HEK293T (cell line): Measurements from ENCODE around the gene BAIAP2L1.

Source experiments
- CTCF ChIA-PET: fragments of 350-600 bp; formaldehyde crosslinking; extraction: SDS; loops from one replicate; lab custom pipeline; 2021; ENCODE audit warnings: antibody characterized with exemption, inconsistent platforms; lab: Yijun Ruan, JAX
- POLR2A ChIA-PET: fragments of 350-600 bp; formaldehyde crosslinking; extraction: SDS; loops from one replicate; lab custom pipeline; 2020; ENCODE audit warnings: antibody characterized with exemption, inconsistent platforms; lab: Yijun Ruan, JAX
- DNase-seq: peaks from one replicate; pipeline ENCODE4 v3.0.0; 2012; ENCODE audit warnings: mixed read lengths; ENCODE audit errors: extremely low spot score
- ARNT ChIP-seq: fragments of 450-650 bp; IDR thresholded peaks from 2 replicates; pipeline ENCODE4 v1.6.1; 2017; ENCODE audit warnings: mild to moderate bottlenecking
- BHLHE40 ChIP-seq: fragments of 450-650 bp; IDR thresholded peaks from 2 replicates; pipeline ENCODE4 v1.6.1; 2016; ENCODE audit warnings: mild to moderate bottlenecking, moderate library complexity, borderline replicate concordance
- CTBP1 ChIP-seq: fragments of 450-650 bp; IDR thresholded peaks from 2 replicates; pipeline ENCODE4 v1.6.1; 2016; ENCODE audit warnings: borderline replicate concordance
- ELF4 ChIP-seq: fragments of 450-650 bp; IDR thresholded peaks from 2 replicates; pipeline ENCODE4 v1.6.1; 2017; ENCODE audit warnings: antibody characterized with exemption
- FOXA1 ChIP-seq: fragments of 450-650 bp; IDR thresholded peaks from 2 replicates; pipeline ENCODE4 v1.6.1; 2016; ENCODE audit warnings: mild to moderate bottlenecking
- FOXK2 ChIP-seq: fragments of 450-650 bp; IDR thresholded peaks from 2 replicates; pipeline ENCODE4 v1.6.1; 2016; ENCODE audit warnings: mild to moderate bottlenecking
- FOXM1 ChIP-seq: fragments of 450-650 bp; IDR thresholded peaks from 2 replicates; pipeline ENCODE4 v1.6.1; 2017; ENCODE audit warnings: mild to moderate bottlenecking, borderline replicate concordance
- HDGF ChIP-seq: fragments of 450-650 bp; IDR thresholded peaks from 2 replicates; pipeline ENCODE4 v1.6.1; 2017; ENCODE audit warnings: antibody characterized with exemption, borderline replicate concordance
- L3MBTL2 ChIP-seq: fragments of 450-650 bp; conservative IDR thresholded peaks from 2 replicates; pipeline ENCODE4 v1.6.1; 2016; ENCODE audit warnings: mild to moderate bottlenecking
- LEF1 ChIP-seq: fragments of 450-650 bp; IDR thresholded peaks from 2 replicates; pipeline ENCODE4 v1.6.1; 2017; ENCODE audit warnings: mild to moderate bottlenecking, borderline replicate concordance
- NFRKB ChIP-seq: fragments of 450-650 bp; IDR thresholded peaks from 2 replicates; pipeline ENCODE4 v1.6.1; 2016; ENCODE audit warnings: mild to moderate bottlenecking, moderate library complexity
- SP1 ChIP-seq: fragments of 450-650 bp; IDR thresholded peaks from 2 replicates; pipeline ENCODE4 v1.6.1; 2017
- SUZ12 ChIP-seq: fragments of 450-650 bp; IDR thresholded peaks from 2 replicates; pipeline ENCODE4 v1.6.1; 2016; ENCODE audit warnings: mild to moderate bottlenecking
- TARDBP ChIP-seq: fragments of 450-650 bp; IDR thresholded peaks from 2 replicates; pipeline ENCODE4 v1.6.1; 2016
- ZNF384 ChIP-seq: fragments of 450-650 bp; IDR thresholded peaks from 2 replicates; pipeline ENCODE4 v1.6.1; 2016
- TF ChIP-seq, protein P1 (sequence below): fragments of 450-650 bp; IDR thresholded peaks from 2 replicates; pipeline ENCODE4 v1.6.1; 2016

Gene BAIAP2L1

DNA sequence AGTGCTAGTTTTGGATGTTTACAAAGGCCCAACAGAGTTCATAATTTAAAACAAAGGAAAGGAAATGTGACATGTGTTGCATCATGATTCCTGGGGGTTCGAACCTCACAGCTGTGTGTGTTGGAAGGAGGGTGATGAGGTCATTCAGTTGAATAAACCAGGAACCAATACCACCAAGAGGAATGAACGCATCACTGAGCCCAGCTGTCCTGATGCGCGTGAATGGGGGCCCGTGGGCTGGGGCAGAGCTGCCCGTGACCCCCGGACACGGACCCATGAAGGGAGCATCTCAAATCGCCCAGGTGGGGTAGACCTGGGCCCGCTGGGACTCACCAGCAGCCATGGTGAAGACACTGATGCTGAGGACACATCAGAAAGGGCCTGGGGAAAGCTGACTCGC, 86.4 kb downstream of the BAIAP2L1 start:
- ChIA-PET CTCF (no interaction called here), POLR2A (no interaction called here)
- TF ChIP-seq FOXK2 (no peak), FOXM1 (no peak), FOXA1 (no peak), ZNF384 (no peak)
- DNase-seq = no peak

DNA sequence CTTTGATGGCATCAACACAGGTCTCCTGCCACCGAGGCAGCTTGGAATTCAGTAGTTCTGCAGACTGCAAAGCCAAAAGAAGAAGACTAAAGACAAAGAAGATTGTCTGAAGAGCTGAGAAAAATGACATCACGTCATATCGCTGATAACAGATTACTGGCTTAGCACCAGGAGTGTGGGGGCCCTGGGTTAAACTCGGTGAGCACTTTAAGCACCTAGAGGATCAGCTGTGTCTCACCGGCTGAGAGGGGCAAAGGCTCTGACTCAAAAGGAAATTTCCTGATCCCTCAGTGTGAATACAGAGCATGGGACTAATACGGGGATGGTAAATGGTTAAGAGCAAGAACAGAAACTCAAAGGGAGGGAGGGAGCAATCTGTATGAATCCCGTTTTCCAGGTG, 88.7 kb downstream of the BAIAP2L1 start:
- CTCF ChIA-PET = no interaction called here
- POLR2A ChIA-PET = no interaction called here
- TF ChIP-seq SUZ12 (no peak), L3MBTL2 (no peak), FOXM1 (no peak), ARNT (no peak), FOXA1 (no peak), ZNF384 (no peak), HDGF (no peak), ELF4 (no peak), BHLHE40 (no peak), FOXK2 (no peak), NFRKB (no peak), CTBP1 (no peak)
- TF ChIP-seq, protein P1, sequence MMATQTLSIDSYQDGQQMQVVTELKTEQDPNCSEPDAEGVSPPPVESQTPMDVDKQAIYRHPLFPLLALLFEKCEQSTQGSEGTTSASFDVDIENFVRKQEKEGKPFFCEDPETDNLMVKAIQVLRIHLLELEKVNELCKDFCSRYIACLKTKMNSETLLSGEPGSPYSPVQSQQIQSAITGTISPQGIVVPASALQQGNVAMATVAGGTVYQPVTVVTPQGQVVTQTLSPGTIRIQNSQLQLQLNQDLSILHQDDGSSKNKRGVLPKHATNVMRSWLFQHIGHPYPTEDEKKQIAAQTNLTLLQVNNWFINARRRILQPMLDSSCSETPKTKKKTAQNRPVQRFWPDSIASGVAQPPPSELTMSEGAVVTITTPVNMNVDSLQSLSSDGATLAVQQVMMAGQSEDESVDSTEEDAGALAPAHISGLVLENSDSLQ = no peak
- DNase-seq = no peak

DNA sequence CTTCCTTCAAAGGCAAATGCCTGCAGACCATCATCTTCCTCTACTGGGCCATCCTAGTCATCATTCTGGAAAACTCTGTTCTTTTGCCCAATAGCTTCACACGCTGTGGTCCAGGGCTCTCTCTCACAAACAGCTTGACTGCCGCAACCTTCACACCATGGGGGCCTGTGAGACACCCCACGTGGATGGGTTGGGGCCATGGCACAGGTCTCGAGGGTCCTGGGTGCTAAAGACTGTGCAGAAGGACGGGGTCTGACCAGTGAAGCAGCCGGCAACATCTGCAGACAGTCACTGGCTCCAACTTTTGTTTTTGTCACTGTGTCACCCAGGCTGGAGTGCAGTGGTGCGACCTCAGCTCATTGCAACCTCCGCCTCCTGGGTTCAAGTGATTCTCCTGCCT, 91.3 kb downstream of the BAIAP2L1 start:
- ChIA-PET CTCF (no interaction called here), POLR2A (no interaction called here)
- no peak for DNase-seq

DNA sequence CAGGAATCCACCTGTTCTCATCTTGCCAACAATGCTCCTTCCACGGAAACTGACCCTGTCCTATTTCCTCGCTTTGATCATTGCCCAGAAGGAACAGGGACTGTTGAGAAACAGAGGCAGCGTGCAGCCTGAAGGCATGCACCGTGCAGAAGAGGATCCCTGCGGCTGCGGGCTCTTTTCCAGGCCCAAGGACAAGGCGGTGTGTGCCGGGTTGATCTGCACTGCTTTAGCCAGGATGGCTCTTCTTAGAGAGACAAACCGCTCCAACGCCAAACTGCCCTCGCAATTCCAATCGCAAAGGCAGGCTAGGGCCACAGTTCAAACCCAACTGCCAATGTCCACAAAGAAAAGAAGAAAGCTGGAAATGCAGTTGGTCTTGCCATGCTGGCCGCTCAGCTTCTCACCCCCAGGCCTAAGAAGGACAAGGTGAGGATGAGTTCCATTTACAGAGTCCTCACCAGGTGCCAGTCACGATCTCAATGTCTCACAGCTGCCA, 92.9 kb downstream of the BAIAP2L1 start:
- ChIA-PET POLR2A (no interaction called here), CTCF (no interaction called here)
- DNase-seq = no peak
- no peak for TF ChIP-seq ARNT
- no peak for TF ChIP-seq FOXM1
- TF ChIP-seq L3MBTL2 = no peak
- no peak for TF ChIP-seq ELF4
- no peak for TF ChIP-seq ZNF384
- TF ChIP-seq HDGF = no peak
- TF ChIP-seq SP1 = no peak
- TF ChIP-seq TARDBP = no peak
- no peak for TF ChIP-seq CTBP1

More for the DNA sequence above, 91.3 kb downstream of the BAIAP2L1 start:
- TF ChIP-seq FOXM1 (no peak), SP1 (no peak), TARDBP (no peak), SUZ12 (no peak), LEF1 (no peak), HDGF (no peak), ZNF384 (no peak), NFRKB (no peak), ARNT (no peak), CTBP1 (no peak), ELF4 (no peak), BHLHE40 (no peak), FOXA1 (no peak), L3MBTL2 (no peak), FOXK2 (no peak)
- TF ChIP-seq, protein P1 = no peak

DNA sequence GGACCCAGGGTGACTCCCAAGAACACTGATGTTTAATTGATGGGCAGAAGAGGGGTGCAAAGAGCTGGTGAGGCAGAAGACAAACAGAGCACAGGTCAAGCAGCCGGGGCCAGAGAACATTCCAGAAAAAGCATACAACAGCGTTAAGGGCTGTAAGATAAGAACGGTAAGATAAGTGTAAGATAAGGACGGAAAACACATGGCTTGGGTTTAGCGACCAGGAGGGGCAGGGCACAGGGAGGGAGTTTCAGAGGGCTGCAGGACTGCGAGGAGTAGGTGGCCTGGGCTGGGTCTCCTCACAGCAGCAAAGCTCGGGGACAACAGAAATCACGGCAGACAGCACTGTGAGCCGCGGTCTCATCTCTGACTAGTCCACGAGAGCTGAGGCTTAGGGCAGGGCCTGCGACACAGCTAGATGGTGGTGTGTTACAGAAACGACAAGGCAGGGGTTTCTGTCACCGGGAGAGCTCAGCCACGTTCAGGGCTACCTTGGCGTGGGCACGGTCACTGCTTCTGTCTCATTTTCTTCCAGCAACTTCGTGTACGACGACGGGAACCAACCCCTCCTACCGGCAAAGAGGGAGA, 94.8 kb downstream of the BAIAP2L1 start:
- TF ChIP-seq HDGF = no peak
- no peak for TF ChIP-seq SUZ12
- TF ChIP-seq ELF4 = no peak
- no peak for TF ChIP-seq FOXA1
- TF ChIP-seq, protein P1 = no peak
- no peak for TF ChIP-seq BHLHE40
- no peak for TF ChIP-seq ARNT
- no peak for TF ChIP-seq FOXM1
- no peak for TF ChIP-seq CTBP1
- no peak for TF ChIP-seq LEF1
- no peak for TF ChIP-seq FOXK2
- no peak for TF ChIP-seq NFRKB
- TF ChIP-seq ZNF384 = no peak
- no peak for TF ChIP-seq SP1
- POLR2A ChIA-PET = no interaction called here
- DNase-seq = no peak
- CTCF ChIA-PET = interaction anchor here (0.6 to 0.7 kb wide), 2 partner anchors 96 to 1928 kb away, joined by 4 to 6 read pairs; no protein-coding TSS in a partner anchor

DNA sequence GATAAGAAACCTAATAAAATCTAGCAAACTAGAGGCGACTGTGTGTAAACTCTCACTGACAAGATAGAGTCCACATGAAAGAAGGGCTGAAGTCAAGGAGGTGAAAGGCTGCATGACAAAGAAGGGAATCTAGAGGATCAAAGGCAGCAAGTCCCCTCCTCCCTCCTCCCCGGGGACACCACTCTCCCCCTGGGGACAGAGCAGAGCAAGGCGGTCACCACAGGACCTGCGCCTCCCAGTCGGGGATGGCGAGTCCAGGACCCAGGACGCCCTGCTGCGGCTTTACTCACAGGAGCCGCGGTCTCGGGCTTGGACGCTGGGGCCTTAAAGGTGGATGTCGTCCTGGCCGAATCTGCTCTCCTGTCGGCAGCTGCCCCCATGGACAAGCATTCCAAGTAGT, 97.0 kb downstream of the BAIAP2L1 start:
- CTCF ChIA-PET = no interaction called here
- TF ChIP-seq SUZ12 (no peak), FOXK2 (no peak)
- POLR2A ChIA-PET = no interaction called here
- DNase-seq = no peak
